GM19452 (cell line): Measurements from ENCODE around the gene PARD3B.

Source experiments
- ATAC-seq: cut with Tn5 transposase; IDR thresholded peaks from one replicate; pipeline ENCODE4 v1.9.1; 2021; ENCODE audit not compliant: unreplicated experiment

PARD3B gene

DNA sequence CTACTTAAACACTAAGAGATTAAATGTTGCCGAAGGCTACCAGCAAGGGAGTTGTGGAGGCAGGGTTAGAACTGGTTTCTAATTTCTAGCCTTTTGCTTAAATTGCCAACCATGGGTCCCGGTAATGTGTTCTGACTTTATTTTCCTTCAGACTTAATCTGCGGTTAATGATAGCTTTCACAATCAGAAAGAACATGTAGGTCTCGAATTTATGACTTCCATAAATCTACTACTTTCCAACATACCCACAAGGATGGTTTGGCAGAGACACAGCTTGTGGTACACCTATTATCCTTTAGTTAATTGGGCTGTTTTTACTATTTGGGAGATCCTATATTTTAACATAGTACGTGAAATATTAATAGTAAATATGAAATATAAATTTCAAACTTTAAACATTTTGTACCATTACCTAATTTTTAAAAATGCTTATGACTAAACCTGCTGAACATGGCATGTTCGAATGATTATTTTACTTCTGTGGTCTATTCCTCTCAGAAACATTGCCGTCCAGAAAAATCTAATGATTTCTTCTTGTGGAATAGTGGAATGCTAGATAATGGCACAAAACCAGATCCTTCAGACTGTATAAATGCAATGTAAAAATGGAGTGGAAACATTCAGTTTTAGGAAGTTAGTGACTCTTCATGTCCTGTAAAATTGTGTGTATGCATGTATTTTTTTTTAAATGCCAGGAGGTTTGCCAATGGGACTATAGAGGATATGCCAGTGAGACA, 41.3 kb downstream of the PARD3B start:
- no peak for ATAC-seq

DNA sequence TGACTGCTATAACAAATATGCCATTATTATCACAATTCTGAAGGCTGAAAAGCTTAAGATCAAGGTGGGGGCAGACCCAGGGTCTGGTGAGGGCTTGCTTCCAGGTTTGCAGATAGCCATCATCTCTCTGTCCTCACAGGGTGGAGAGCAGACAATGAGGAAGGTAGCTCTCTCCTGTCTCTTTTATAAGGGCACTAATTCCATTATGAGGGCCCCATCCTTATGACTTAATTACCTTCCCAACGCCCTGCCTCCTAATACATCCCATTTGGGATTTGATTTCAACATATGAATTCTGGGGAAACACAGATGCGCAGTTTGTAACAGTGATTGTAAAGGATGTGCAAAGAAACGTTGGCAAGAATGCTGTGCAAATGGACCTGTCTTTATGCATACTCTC, 44.8 kb downstream of the PARD3B start:
- ATAC-seq = no peak

DNA sequence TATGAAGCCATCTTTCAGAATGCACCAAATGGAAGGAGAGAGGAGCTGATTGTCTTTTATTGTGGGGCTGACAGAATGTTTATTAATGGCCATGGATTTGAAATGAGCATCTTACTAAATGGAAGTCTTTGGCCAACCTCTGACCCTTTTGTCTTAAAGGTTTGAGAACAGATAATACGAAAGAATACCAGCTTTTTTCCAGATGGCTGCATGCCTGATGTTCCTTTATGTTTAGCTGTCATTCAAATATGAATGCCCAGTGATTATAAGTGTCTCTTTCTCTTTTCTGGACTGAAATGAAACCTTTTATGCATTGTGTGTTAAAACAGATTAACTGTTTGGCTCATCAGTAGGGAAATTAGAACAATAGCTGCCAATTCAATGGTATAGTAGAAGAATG, 46.0 kb downstream of the PARD3B start:
- no peak for ATAC-seq

DNA sequence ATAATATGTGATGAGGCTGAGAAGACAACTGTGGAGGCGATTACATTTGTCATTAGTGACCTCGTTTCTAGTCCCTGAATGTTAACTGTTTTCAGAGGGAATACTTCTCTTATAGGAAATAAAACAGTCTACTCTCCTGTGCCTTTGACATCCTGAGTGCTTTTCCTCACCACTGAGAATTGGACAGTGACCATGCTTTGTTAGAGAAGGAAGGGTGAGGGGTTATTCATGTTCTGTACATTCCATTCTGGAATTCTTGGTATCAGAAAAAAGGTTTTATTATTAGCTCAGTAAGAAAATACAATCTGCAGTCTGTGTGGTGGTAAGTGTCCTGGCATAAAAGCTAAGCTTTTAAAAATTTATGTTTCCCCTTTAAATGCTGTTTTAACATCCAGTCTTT, 58.8 kb downstream of the PARD3B start:
- no peak for ATAC-seq

DNA sequence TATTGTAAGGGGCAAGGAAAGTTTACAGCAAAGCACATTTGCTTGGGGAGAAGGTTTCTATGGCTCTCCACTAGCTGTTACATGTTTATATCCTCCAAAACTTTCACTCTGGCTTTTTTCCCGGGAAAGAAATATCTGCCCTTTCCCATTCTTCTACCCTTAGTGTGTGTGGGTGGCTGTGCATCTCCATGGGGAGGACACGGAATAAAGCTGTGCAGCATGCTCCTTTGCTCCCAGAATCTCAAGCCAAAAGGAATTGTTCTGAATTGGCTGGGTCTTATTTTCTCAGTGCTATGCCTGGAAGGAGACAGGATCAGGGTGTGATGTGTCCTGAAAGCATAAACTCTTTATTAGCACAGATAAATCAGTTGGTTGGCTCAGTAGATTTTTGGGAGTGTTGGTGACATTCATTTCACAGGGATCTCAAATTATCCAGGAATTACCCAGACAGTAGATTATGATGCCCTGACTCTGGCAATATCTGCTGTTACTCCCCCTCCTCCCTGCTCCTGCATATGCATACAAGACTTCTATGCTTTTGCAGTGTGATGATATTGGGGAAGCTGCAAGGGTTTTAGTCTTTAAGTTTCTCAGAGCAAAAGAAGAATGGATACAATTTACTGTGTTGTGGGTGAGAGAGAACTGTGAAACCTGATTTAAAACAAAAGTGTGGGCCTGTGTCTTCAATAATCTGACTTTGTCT, 63.1 kb downstream of the PARD3B start:
- no peak for ATAC-seq

DNA sequence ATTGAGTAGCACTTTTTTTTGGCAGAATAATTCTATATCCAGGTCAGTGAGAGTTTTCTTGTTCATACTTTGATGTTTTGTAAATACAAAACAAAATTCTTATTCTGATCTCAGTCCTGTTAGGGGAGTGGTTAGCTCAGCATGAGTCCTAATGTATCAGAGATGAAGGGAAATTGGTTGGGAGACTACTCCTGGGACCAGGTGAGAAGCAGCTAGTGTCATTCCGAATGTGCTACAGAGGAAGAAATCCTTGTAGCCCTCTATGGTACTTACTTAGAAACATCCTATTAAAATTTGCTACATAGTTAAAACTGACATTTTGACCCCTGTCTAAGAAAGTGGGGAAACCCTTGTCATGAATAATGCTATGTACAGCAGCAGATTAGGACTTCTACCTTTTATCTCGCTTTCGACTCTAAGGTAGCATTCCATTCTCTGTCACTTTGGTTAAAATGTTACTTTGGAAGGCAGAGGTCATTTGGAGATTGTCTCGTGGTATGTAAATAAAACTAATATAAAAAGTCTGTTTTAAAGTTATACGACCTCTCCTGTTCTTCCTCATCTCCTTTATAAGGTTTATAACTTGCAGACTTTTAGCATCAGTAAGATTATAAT, 65.8 kb downstream of the PARD3B start:
- ATAC-seq = no peak

DNA sequence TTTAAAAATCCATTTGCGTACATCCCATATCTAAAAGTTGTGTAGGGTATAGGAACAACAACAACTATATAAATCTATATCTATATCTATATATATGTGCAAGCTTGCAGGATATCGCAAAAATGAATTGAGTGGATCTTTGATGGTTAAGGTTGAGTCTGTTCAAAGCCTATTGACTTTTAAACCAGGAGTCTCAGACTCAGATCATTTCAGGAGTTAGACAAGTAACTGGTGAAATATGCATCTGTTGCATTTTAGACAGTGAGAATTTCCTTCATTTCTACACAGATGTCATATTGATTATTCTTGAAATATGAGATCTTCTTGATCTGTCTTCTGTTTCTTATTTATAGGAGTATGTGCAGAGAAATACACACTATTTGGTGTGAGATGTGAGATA, 66.5 kb downstream of the PARD3B start:
- ATAC-seq = no peak

DNA sequence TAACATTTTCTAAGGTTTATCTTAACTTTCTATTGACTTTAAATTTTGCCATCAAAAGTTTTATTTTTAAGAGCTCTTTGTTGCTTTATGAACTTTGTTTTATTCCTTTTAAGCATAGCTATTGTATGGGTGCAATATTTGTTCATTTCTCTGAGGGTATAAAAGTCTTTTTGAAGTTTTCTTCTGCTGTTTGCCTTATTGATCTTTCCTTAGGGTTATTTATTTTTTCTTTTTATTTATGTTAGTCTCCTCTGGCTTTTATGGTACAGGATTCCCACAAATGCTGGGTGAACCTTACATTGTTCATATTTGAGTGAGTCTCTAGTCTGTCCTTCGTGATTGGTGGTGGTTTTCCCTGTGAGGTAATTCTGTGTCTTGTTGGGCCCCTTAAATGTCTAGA, 68.4 kb downstream of the PARD3B start:
- no peak for ATAC-seq

DNA sequence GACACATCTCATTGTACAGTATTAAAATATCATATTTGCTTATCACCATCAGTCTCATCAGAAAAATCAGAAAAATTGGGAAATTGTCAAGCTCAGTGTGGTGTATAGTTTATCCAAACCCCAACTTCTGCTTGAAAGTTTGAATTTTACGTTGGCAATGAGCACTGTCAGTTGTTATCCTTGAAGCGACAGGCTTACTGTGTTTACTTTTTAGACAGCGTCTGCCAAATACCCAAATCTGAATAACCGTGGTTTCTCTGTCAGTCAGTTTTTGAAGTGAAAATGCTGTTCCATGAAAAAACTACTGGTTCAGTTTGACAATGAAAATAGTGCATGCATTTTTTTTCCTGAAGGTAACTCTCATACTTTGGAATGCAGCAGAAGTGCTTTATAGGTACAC, 70.2 kb downstream of the PARD3B start:
- no peak for ATAC-seq

DNA sequence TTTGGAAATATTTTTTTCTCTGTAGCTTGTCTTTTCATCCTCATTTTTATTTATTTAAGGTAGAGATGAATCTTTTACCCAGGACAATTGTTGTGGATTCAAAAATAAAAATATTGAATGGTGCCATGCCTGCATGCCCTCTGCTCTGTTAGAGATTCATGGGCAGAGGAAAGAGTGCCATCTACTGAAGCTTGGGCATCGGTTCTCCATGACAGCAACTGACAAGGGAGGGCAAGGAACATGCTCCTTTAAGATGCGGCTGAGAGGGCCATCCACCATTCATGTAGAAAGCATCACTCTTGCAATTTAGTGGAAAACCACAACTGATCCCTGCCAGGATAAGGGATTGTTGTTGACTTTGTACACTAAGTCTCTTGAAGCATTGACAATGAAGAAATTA, 79.9 kb downstream of the PARD3B start:
- no peak for ATAC-seq

DNA sequence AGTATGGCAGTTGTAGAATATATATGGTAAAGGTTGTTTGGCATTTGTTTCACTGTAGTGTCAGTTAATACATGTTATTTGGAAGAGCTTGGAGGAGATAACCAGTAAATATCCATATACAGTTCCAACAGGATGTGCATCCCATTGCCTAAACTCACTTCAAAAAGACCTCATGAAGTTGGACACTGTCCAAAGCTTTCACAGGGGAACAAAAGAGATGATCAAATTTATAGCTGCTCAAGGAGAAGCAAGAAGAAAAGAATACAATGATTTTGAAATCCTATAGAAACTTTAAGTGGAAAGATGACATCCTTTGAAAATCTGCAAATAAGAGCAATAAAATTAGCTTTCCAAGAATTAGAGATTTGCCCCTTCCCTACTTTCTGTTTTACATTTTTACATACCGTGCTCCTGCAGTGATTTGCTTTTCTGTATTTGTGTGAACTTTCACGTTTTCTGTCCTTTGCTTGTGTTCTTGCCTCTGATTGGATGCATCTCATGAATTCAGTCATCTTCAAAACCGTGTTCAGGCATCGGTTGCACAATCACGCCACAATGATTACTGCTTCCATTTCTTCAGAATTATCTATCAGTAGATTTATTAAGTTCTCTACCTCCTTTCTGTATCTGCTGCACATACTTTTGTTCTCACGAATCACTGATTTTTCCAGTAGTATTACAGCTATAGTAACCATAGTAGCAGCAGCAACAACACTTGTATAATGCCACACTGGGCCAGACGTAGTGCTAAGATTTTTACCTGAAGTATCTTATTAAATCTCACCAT, 83.8 kb downstream of the PARD3B start:
- ATAC-seq = no peak

DNA sequence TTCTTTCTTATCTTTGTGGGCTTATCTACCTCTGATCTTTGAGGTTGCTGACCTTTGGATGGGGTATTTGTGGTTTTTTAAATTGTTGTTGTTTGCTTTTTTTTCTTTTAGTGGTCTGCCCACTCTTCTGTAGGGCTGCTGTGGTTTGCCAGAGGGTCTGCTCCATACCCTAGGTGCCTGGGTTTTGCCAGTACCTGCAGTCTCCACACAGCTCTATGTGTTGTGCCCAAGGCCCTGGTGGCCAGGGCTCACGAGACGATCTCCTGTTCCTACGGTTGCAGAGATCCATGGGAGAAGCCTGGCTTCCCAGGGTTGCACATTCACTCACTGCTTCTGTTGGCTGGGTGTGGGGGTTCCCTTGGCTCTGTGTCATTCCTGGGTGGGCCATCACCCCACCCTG, 87.1 kb downstream of the PARD3B start:
- no peak for ATAC-seq

DNA sequence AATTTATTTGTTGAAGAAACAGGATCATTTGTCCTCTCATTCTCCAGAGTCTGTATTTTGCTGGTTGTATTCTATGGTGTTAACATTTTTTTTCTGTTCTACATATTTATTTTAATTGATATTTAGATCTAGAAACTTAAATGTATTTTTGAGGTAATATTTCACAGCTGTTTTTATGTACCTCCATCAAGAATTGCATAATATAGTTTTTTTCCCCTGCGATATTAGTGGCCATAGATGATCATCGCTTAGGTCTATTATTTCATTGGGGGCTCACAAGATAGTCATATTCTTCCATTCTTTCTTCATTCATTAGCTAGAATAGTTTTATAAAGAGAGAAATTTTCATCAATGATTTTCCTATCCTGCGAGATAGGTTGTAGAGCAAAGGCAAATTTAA, 89.3 kb downstream of the PARD3B start:
- ATAC-seq = no peak

DNA sequence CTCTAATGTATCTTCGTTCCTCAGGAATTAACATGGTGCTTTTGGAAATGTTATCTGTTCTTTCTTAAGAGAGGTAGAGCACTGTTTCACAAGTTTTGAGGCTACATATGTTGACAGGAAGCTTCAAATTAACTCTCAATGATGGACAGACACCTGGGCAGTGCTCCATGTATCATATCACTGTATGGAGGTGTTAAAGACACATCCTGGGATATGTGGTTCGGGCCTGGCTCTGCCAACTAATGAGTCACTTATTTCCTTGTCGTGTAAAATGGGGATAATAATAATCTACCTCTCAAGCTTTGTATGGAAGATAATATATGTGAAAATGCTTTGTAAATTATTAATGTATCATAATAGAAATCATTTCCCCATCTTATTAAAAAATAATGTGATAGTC, 90.2 kb downstream of the PARD3B start:
- ATAC-seq = no peak

DNA sequence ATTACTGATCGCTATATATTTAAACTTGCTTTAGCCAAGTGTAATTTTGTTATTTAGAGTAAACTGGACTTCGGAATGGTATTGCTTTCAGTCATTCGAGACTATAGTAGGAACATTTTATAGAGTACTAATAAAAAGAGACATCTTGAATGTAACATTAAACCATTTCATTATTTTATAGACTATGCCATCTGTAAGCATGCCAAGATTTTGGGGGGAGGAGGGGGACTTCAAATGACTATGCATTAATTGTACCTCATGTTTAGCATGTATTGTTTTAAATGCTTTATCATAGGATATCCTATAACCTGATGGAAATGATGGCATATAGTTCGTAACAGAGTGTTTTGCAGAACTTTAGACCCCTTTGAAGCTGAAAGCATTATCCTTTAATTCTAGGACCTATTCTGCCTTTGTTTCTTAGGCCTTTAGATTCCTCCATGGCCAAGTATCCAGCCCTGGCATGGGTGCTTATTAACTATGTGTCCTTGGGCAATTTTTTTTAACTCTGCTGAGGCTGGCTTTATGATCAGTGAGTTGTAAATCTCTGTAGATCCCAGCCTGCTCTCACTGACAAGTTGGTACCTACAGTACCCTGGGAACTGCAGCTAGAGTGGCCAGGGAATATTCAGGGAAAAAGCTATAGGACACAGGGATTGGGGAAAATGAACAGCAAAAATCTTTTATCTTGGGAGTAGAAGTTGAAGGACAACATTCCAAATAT, 93.4 kb downstream of the PARD3B start:
- no peak for ATAC-seq

DNA sequence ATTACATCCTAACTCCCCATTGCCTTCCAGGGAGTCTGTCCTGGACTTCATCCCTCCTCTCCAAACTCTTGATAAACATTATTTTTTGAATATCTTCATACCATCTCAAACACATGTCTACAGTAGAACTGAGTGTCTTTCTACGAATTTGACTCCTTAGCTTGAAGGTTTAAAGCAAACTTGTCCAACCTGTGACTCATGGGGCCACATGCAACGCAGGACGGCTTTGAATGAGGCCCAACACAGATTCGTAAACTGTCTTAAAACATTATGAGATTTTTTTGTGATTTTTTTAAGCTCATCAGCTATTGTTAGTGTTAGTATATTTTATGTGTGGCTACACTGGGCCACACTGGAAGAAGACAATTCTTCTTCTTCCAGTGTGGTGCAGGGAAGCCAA, 98.1 kb downstream of the PARD3B start:
- ATAC-seq = no peak

DNA sequence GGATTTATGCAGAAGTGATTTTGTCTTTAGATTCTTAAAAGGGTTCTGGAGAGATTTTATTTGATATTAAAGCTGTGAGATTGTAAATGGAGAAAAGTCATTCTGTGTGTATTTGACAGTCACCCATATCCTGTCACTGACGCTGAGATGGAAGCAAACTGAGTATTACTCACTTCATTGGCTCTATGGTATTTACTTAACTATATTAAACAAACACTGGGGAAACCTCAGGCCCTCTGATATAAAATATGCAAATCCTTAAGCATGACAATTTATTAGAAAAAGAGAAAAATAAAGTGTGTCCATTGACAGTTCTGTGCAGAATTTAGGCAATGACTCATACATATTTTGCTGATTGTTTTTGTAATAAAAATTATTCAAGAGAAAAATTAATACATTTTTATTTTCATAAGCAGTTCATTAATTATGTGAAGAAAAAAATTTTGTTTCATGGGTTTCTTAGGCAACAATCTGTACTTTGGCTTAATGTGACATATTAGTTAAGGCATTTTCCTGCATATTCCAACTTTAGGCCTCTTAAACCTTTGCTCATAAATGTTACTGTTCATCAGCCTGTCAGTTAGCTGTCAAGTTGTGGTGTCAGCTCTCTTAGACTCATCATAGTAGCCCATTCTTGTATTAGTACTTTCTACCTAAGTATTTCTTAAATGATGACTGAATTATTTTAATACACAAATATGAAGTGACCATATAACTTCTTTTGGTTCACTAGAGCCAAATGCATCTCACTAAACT, 99.9 kb downstream of the PARD3B start:
- ATAC-seq = no peak

DNA sequence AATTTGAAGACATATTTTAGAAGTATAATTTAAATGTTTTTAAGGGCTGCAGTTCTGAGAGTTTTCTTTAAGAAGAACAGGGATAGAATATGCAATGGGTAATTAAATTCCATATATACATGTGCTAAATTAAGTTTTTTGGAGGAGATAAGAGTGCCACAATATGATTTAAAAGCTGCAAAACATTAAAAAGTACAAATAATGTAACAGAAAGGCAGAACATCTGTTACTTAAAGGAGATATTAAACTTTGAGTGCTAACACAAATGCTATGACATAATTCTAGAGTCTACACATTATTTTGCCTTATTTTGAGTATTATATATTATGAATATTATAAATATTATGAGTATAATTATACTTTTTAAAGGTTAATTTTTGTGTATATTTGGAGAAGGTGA, 102.4 kb downstream of the PARD3B start:
- ATAC-seq = no peak

DNA sequence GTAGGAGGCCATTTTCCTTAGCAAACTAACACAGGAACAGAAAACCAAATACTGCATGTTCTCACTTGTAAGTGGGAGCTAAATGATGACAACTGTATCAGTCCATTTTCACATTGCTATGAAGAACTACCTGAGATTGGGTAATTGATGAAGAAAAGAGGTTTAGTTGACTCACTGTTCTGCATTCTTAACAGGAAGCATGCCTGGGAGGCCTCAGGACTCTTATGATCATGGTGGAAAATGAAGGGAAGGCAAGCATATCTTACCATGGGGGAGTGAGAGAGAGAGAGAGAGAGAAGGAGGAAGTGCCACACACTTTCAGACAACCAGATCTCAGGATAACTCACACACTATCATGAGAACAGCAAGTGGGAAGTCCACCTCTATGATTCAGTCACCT, 105.3 kb downstream of the PARD3B start:
- ATAC-seq = no peak

DNA sequence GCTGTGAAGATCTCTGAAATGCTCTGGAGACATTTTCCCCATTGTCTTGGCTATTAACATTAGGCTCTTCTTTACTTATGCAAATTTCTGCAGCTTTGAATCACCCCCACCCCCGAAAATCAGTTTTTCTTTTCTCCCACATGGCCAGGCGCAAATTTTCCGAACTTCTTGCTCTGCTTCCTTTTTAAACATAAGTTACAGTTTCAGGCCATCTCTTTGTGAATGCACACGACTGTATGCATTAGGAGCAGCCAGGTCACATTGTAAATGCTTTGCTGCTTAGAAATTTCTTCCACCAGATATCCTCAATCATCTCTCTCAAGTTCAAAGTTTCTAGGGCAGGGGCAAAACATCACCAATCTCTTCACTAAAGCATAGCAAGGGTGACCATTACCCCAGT, 106.8 kb downstream of the PARD3B start:
- no peak for ATAC-seq
